GM12891 (cell line): ENCODE data around the gene PLS3.
"Not testable (repeated sequence)": the region's sequence is repeated elsewhere in the genome, so short reads cannot be mapped to it uniquely, and the experiment has no call there.

Experiments
- DNase-seq: peaks from one replicate; pipeline ENCODE4 v3.0.0; 2011; ENCODE audit warnings: low spot score; ENCODE audit not compliant: insufficient read length
- FAIRE-seq: peaks from 2 replicates; lab custom pipeline; 2011; peaks lifted over from hg19 to GRCh38; lab: Jason Lieb, UNC
- PAX5 ChIP-seq: IDR thresholded peaks from 2 replicates; pipeline ENCODE4 v1.6.1; 2011; ENCODE audit warnings: low read length, moderate library complexity, mild to moderate bottlenecking; ENCODE audit not compliant: insufficient read depth, severe bottlenecking
- POLR2A ChIP-seq: IDR thresholded peaks from 2 replicates; pipeline ENCODE4 v1.6.1; 2011; ENCODE audit warnings: low read depth, low read length, control low read depth
- POLR2AphosphoS5 ChIP-seq: IDR thresholded peaks from 2 replicates; pipeline ENCODE4 v1.6.1; 2011; ENCODE audit warnings: low read depth, low read length, control low read depth
- POU2F2 ChIP-seq: IDR thresholded peaks from 2 replicates; pipeline ENCODE4 v1.6.1; 2011; ENCODE audit warnings: low read depth, mild to moderate bottlenecking, control low read depth, low read length, moderate library complexity
- SPI1 ChIP-seq: IDR thresholded peaks from 2 replicates; pipeline ENCODE4 v1.6.1; 2011; ENCODE audit warnings: low read depth, low read length, control low read depth
- TAF1 ChIP-seq: IDR thresholded peaks from 2 replicates; pipeline ENCODE4 v1.6.1; 2011; ENCODE audit warnings: low read depth, low read length, control low read depth

PLS3 gene

GRCh38 chrX:115539841-115540240 is 21.1 kb upstream of the PLS3 start:
- TF ChIP-seq PAX5 = no peak
- no peak for TF ChIP-seq POLR2AphosphoS5
- TF ChIP-seq POU2F2 = no peak
- no peak for TF ChIP-seq POLR2A
- no peak for TF ChIP-seq TAF1
- FAIRE-seq (no peak), DNase-seq (no peak)

GRCh38 chrX:115541045-115541444 is 19.9 kb upstream of the PLS3 start:
- not testable (repeated sequence) for FAIRE-seq, DNase-seq

GRCh38 chrX:115547448-115547847 is 13.5 kb upstream of the PLS3 start:
- FAIRE-seq = no peak
- no peak for DNase-seq
- no peak for TF ChIP-seq POU2F2

- no peak for FAIRE-seq
- TF ChIP-seq TAF1 = no peak
- no peak for DNase-seq
Observed at GRCh38 chrX:115549008-115549407, 12.0 kb upstream of the PLS3 start.

- DNase-seq (no peak), FAIRE-seq (no peak)
- TF ChIP-seq PAX5 (no peak), SPI1 (no peak), POLR2A (no peak), TAF1 (no peak), POU2F2 (no peak), POLR2AphosphoS5 (no peak)
Observed at GRCh38 chrX:115553171-115553570, 7.8 kb upstream of the PLS3 start.

GRCh38 chrX:115559672-115560071 is 1.3 kb upstream of the PLS3 start:
- DNase-seq = no peak
- TF ChIP-seq TAF1 (no peak), SPI1 (no peak), POU2F2 (no peak), POLR2AphosphoS5 (no peak), PAX5 (no peak), POLR2A (no peak)

GRCh38 chrX:115560211-115560977 is 580 bp upstream of the PLS3 start:
- FAIRE-seq (no peak), DNase-seq (no peak)
- TF ChIP-seq SPI1 (no peak), POU2F2 (no peak)

More at GRCh38 chrX:115559672-115560071, 1.3 kb upstream of the PLS3 start:
- FAIRE-seq = no peak

- no peak for DNase-seq
- TF ChIP-seq POLR2AphosphoS5 (no peak), PAX5 (no peak), TAF1 (no peak), POLR2A (no peak), POU2F2 (no peak), SPI1 (no peak)
- no peak for FAIRE-seq
Observed at GRCh38 chrX:115561605-115562479, 868 bp downstream of the PLS3 start.

GRCh38 chrX:115562480-115562847 is 1.5 kb downstream of the PLS3 start:
- FAIRE-seq = no peak
- DNase-seq = no peak
- TF ChIP-seq POLR2AphosphoS5 = no peak
- no peak for TF ChIP-seq SPI1
- TF ChIP-seq POU2F2 = no peak
- TF ChIP-seq PAX5 = no peak
- TF ChIP-seq TAF1 = no peak
- no peak for TF ChIP-seq POLR2A

- FAIRE-seq = no peak
- TF ChIP-seq TAF1 (no peak), POLR2A (no peak), SPI1 (no peak), POLR2AphosphoS5 (no peak), POU2F2 (no peak), PAX5 (no peak)
- no peak for DNase-seq
Observed at GRCh38 chrX:115563633-115564162, 2.7 kb downstream of the PLS3 start.
